HL-60/S4 (cell line): ENCODE data around the gene ZNF219.

Experiments
- in situ Hi-C: fragments of 300-500 bp; cut with MboI; formaldehyde crosslinking; loops from 2 replicates; pipeline ENCODE4 v1.14.3; 2022; ENCODE audit warnings: low sequenced_read_pairs

Gene ZNF219

GRCh38 chr14:21070083-21070609 lies 28.3 kb downstream of the ZNF219 start, which contains the start of gene ARHGEF40:
Gene ARHGEF40, plus strand, starts transcription at chr14:21070304. Its CDS starts 93 bp downstream, at chr14:21070397.
- in situ Hi-C loops: no loop called here

- in situ Hi-C loops: loop anchor here (5.0 kb wide), 1 partner anchor 33 kb away; the partner anchor contains the start of gene TMEM253
These were observed 28.9 kb downstream of the ZNF219 start for GRCh38 chr14:21069388-21070082.

- in situ Hi-C loops: loop anchor here (5.0 kb wide), 1 partner anchor 34 kb away; the partner anchor contains the start of gene TMEM253
These were observed 29.7 kb downstream of the ZNF219 start for GRCh38 chr14:21068521-21069387.

GRCh38 chr14:21066882-21067502 lies 31.5 kb downstream of the ZNF219 start:
- in situ Hi-C loops: loop anchor here (5.0 kb wide), 1 partner anchor 35 kb away; the partner anchor contains the start of gene TMEM253

- in situ Hi-C loops: no loop called here
These were observed 35.0 kb downstream of the ZNF219 start for GRCh38 chr14:21063479-21063878.

GRCh38 chr14:21061347-21061668 lies 37.1 kb downstream of the ZNF219 start:
- in situ Hi-C loops: no loop called here

- in situ Hi-C loops: no loop called here
These were observed 37.7 kb downstream of the ZNF219 start for GRCh38 chr14:21060614-21061346.

GRCh38 chr14:21059842-21060613 lies 38.4 kb downstream of the ZNF219 start:
- in situ Hi-C loops: no loop called here

- in situ Hi-C loops: no loop called here
These were observed 39.6 kb downstream of the ZNF219 start for GRCh38 chr14:21058903-21059302.

- in situ Hi-C loops: no loop called here
These were observed 40.4 kb downstream of the ZNF219 start, which contains the start of gene RNASE8 for GRCh38 chr14:21057803-21058675. Gene RNASE8, plus strand, starts transcription at chr14:21057822. Its CDS starts 71 bp downstream, at chr14:21057893.

- in situ Hi-C loops: no loop called here
These were observed 41.8 kb downstream of the ZNF219 start for GRCh38 chr14:21056520-21057163.

GRCh38 chr14:21055432-21056117 lies 42.9 kb downstream of the ZNF219 start:
- in situ Hi-C loops: no loop called here

- in situ Hi-C loops: no loop called here
These were observed 43.7 kb downstream of the ZNF219 start for GRCh38 chr14:21054768-21055145.

- in situ Hi-C loops: no loop called here
These were observed 44.2 kb downstream of the ZNF219 start for GRCh38 chr14:21054123-21054767.

GRCh38 chr14:21053184-21054122 lies 45.0 kb downstream of the ZNF219 start:
- in situ Hi-C loops: no loop called here

- in situ Hi-C loops: no loop called here
These were observed 47.9 kb downstream of the ZNF219 start for GRCh38 chr14:21050597-21050996.
